GM12878 (cell line): ENCODE data around the gene FBXO21.

Source experiments
- FOXK2 ChIP-seq: fragments of 450-650 bp; IDR thresholded peaks from 2 replicates; pipeline ENCODE4 v1.6.1; 2017; ENCODE audit warnings: mild to moderate bottlenecking, moderate library complexity
- MEF2A ChIP-seq: IDR thresholded peaks from 2 replicates; pipeline ENCODE4 v1.6.1; 2011; ENCODE audit warnings: low read depth, mild to moderate bottlenecking, low read length, moderate library complexity; ENCODE audit not compliant: insufficient read depth
- PAX8 ChIP-seq: fragments of 450-650 bp; IDR thresholded peaks from 2 replicates; pipeline ENCODE4 v1.6.1; 2017; ENCODE audit warnings: mild to moderate bottlenecking, moderate library complexity
- RAD21 ChIP-seq: IDR thresholded peaks from 2 replicates; pipeline ENCODE4 v1.6.1; 2011; ENCODE audit warnings: mild to moderate bottlenecking, low read depth, low read length, moderate library complexity; ENCODE audit not compliant: insufficient read depth
- SP1 ChIP-seq: IDR thresholded peaks from one replicate; pipeline ENCODE4 v1.6.1; 2011; ENCODE audit warnings: low read depth, low read length
- SUZ12 ChIP-seq: fragments of 200-600 bp; sonication (generic); IDR thresholded peaks from one replicate; pipeline ENCODE4 v1.6.1; 2018; ENCODE audit warnings: antibody characterized with exemption, mild to moderate bottlenecking; ENCODE audit not compliant: unreplicated experiment
- ZBED1 ChIP-seq: IDR thresholded peaks from 2 replicates; pipeline ENCODE4 v1.6.1; 2016; ENCODE audit warnings: borderline replicate concordance
- ZNF384 ChIP-seq: IDR thresholded peaks from 2 replicates; pipeline ENCODE4 v1.6.1; 2012; ENCODE audit warnings: low read depth, mild to moderate bottlenecking, low read length, improper control_type of control experiment, borderline replicate concordance
- ZSCAN29 ChIP-seq: fragments of 450-650 bp; IDR thresholded peaks from 2 replicates; pipeline ENCODE4 v1.6.1; 2017; ENCODE audit warnings: mild to moderate bottlenecking, moderate library complexity
- TF ChIP-seq, protein P1 (sequence below), 3 experiments: IDR thresholded peaks in 2 of 3; conservative IDR thresholded peaks in 1 of 3; 2 replicates each; pipeline ENCODE4 v1.5.1; 2011; ENCODE audit warnings: low read depth in 3 of 3, low read length in 3 of 3, mild to moderate bottlenecking in 3 of 3, control low read depth in 2 of 3, moderate library complexity in 2 of 3, inconsistent platforms in 1 of 3, mixed read lengths in 1 of 3; ENCODE audit not compliant: control insufficient read depth in 2 of 3, insufficient read depth in 1 of 3; ENCODE audit errors: extremely low read depth in 1 of 3
- TF ChIP-seq, protein P2 (sequence below): IDR thresholded peaks from 2 replicates; pipeline ENCODE4 v1.6.1; 2011; ENCODE audit warnings: low read depth, mild to moderate bottlenecking, low read length, moderate library complexity, borderline replicate concordance; ENCODE audit errors: extremely low read depth
- TF ChIP-seq, protein P3 (sequence below): IDR thresholded peaks from 2 replicates; pipeline ENCODE4 v1.6.1; 2011; ENCODE audit warnings: low read depth, low read length, improper control_type of control experiment, borderline replicate concordance
- TF ChIP-seq, protein P4 (sequence below): fragments of 450-650 bp; IDR thresholded peaks from 2 replicates; pipeline ENCODE4 v1.6.1; 2017; ENCODE audit warnings: antibody characterized with exemption, mild to moderate bottlenecking, moderate library complexity
- TF ChIP-seq, protein P5 (sequence below): IDR thresholded peaks from 2 replicates; pipeline ENCODE4 v1.6.1; 2012; ENCODE audit warnings: low read depth, low read length, improper control_type of control experiment

DNA sequence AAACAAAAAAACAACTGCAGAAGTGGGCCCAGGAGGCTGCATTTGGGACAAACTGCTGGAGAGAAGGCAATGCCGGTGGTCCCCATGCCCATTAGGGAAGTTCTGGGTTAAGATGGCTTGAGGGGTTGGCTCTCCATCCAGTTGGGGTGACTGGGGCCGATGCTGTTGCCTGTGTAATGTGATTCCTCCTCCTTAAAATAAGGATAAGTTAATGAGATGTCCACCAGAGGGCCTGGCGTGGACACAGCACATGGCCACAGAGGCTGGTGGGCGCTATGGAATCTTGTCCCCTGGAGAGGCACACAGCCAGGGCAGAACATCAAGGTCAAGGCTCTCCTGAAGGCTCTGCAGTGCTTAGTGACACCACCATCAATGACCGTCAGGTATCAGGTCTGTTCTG, 90.0 kb downstream of the FBXO21 start:
- TF ChIP-seq, protein P1, sequence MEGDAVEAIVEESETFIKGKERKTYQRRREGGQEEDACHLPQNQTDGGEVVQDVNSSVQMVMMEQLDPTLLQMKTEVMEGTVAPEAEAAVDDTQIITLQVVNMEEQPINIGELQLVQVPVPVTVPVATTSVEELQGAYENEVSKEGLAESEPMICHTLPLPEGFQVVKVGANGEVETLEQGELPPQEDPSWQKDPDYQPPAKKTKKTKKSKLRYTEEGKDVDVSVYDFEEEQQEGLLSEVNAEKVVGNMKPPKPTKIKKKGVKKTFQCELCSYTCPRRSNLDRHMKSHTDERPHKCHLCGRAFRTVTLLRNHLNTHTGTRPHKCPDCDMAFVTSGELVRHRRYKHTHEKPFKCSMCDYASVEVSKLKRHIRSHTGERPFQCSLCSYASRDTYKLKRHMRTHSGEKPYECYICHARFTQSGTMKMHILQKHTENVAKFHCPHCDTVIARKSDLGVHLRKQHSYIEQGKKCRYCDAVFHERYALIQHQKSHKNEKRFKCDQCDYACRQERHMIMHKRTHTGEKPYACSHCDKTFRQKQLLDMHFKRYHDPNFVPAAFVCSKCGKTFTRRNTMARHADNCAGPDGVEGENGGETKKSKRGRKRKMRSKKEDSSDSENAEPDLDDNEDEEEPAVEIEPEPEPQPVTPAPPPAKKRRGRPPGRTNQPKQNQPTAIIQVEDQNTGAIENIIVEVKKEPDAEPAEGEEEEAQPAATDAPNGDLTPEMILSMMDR (IDR thresholded peaks at IDR 0.05 in 2 of 3, conservative IDR thresholded peaks at IDR 0.05 in 1 of 3; ENCODE audit: control insufficient read depth in 2 of 3, extremely low read depth in 1 of 3, insufficient read depth in 1 of 3, low read depth in 3 of 3, low read length in 3 of 3) = no peak
- TF ChIP-seq, protein P2, sequence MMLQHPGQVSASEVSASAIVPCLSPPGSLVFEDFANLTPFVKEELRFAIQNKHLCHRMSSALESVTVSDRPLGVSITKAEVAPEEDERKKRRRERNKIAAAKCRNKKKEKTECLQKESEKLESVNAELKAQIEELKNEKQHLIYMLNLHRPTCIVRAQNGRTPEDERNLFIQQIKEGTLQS = no peak
- TF ChIP-seq, protein P3, sequence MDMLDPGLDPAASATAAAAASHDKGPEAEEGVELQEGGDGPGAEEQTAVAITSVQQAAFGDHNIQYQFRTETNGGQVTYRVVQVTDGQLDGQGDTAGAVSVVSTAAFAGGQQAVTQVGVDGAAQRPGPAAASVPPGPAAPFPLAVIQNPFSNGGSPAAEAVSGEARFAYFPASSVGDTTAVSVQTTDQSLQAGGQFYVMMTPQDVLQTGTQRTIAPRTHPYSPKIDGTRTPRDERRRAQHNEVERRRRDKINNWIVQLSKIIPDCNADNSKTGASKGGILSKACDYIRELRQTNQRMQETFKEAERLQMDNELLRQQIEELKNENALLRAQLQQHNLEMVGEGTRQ = no peak
- TF ChIP-seq, protein P4, sequence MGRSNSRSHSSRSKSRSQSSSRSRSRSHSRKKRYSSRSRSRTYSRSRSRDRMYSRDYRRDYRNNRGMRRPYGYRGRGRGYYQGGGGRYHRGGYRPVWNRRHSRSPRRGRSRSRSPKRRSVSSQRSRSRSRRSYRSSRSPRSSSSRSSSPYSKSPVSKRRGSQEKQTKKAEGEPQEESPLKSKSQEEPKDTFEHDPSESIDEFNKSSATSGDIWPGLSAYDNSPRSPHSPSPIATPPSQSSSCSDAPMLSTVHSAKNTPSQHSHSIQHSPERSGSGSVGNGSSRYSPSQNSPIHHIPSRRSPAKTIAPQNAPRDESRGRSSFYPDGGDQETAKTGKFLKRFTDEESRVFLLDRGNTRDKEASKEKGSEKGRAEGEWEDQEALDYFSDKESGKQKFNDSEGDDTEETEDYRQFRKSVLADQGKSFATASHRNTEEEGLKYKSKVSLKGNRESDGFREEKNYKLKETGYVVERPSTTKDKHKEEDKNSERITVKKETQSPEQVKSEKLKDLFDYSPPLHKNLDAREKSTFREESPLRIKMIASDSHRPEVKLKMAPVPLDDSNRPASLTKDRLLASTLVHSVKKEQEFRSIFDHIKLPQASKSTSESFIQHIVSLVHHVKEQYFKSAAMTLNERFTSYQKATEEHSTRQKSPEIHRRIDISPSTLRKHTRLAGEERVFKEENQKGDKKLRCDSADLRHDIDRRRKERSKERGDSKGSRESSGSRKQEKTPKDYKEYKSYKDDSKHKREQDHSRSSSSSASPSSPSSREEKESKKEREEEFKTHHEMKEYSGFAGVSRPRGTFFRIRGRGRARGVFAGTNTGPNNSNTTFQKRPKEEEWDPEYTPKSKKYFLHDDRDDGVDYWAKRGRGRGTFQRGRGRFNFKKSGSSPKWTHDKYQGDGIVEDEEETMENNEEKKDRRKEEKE = no peak
- no peak for TF ChIP-seq RAD21
- no peak for TF ChIP-seq FOXK2
- no peak for TF ChIP-seq ZBED1
- no peak for TF ChIP-seq ZNF384
- no peak for TF ChIP-seq ZSCAN29
- no peak for TF ChIP-seq SP1
- no peak for TF ChIP-seq PAX8
- TF ChIP-seq SUZ12 = no peak
- TF ChIP-seq, protein P5, sequence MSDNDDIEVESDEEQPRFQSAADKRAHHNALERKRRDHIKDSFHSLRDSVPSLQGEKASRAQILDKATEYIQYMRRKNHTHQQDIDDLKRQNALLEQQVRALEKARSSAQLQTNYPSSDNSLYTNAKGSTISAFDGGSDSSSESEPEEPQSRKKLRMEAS = no peak
- no peak for TF ChIP-seq MEF2A
